Astrocyte (in vitro differentiated cells and primary cell): Measurements from ENCODE around the gene C1orf87.

Source experiments
- EZH2 ChIP-seq: IDR thresholded peaks from 2 replicates; pipeline ENCODE4 v1.6.1; 2012; ENCODE audit warnings: mild to moderate bottlenecking, low read length, inconsistent platforms; ENCODE audit not compliant: insufficient read depth
- TF ChIP-seq, protein P1 (sequence below): IDR thresholded peaks from 2 replicates; pipeline ENCODE4 v1.5.1; 2011; ENCODE audit warnings: low read depth, mild to moderate bottlenecking, inconsistent platforms, low read length, moderate library complexity; ENCODE audit not compliant: insufficient read depth

DNA sequence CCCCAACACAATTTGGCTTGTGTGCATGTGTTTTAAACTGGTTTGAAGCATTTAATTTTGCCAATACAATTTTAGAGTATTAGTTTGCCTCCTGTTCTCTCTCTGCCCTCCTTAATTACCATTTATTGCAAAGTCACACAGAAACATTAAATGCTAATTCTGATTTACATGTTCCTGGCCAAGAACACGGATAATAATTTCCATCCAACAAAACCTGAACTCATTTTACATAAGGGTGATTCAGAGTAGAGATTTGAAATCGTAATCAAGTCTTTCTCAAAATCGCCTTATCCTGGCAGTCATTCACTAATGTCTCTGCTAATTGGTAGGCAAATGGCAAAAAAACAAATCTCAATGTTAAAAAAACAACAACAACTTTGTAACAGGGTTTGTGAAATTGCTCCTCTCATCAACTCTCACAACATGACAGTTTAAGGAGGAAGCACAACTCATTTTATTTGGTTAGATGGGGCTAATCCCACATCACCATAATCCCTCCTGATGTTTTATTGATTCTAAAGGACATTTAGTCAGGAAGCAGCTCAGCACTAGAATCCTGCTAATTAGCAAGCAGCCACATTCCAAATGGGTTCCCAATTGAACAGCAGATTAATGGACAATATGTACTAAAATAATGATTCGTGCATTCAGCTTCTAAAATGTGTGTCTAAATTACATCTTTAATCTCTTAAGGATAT lies 55.9 kb downstream of the C1orf87 start:
- TF ChIP-seq, protein P1, sequence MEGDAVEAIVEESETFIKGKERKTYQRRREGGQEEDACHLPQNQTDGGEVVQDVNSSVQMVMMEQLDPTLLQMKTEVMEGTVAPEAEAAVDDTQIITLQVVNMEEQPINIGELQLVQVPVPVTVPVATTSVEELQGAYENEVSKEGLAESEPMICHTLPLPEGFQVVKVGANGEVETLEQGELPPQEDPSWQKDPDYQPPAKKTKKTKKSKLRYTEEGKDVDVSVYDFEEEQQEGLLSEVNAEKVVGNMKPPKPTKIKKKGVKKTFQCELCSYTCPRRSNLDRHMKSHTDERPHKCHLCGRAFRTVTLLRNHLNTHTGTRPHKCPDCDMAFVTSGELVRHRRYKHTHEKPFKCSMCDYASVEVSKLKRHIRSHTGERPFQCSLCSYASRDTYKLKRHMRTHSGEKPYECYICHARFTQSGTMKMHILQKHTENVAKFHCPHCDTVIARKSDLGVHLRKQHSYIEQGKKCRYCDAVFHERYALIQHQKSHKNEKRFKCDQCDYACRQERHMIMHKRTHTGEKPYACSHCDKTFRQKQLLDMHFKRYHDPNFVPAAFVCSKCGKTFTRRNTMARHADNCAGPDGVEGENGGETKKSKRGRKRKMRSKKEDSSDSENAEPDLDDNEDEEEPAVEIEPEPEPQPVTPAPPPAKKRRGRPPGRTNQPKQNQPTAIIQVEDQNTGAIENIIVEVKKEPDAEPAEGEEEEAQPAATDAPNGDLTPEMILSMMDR = no peak
- TF ChIP-seq EZH2 = no peak
